Measurements from ENCODE around the gene MT4.

The MT4 gene

GRCh38 chr16:56539656-56540055, 25.2 kb upstream of the MT4 start:
- ChIA-PET POLR2A (no interaction called here), CTCF (no interaction called here)
- TF ChIP-seq CTCF (IDR thresholded peaks at IDR 0.05; ENCODE audit: control extremely low read depth, extremely low read depth, low read depth, missing control alignments): no peak
- DNase-seq (ENCODE audit: extremely low spot score): no peak

GRCh38 chr16:56542039-56542438, 22.8 kb upstream of the MT4 start:
- no peak for DNase-seq (ENCODE audit: extremely low spot score)
- TF ChIP-seq CTCF (IDR thresholded peaks at IDR 0.05; ENCODE audit: control extremely low read depth, extremely low read depth, low read depth, missing control alignments): no peak
- CTCF ChIA-PET: interaction anchor here (1.5 kb wide), 1 partner anchor 16 kb away, joined by 3 read pairs; no protein-coding TSS in a partner anchor
- POLR2A ChIA-PET: no interaction called here

DNA sequence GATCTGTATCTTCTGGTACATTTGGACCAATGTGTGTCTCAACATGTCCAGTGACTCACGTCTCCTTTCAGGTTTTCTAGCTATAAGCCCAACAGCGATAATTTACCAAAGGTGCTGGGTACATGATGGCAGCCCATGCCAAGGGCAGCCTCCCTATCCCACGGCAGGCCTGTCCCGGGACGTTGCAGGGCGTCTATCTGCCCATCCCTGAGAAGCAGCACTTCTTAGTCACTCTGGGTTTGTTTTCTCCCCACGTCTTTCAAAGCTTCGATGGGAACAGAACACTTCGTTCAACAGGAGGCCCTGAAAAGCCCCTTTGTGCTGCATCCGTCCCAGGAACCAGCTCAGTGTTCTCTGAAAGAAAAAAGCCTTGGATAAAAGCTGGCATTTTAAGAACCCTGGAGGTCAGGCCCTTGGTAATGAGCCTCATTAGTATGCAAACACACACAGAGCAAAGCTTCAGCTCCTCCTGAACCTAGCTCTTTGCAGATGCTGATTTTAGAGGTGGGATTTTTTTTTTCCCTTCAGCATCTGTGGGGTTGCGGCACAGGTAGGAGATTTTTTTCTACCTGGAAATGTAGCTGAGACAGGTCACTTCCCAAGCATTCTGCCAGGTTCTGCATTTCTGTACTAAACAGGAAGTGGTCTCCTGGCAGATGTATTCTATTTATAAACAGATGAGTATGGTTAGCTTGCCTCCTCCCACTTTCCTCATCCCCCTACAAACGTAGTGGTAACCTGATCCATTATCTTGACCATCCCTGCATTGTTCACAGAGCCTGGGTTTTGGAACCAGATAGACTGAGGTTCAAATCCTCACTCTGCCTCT, 17.5 kb upstream of the MT4 start:
- CTCF ChIA-PET: interaction anchor here (0.8 to 1.5 kb wide), 6 partner anchors 14 to 292 kb away, joined by 3 to 4 read pairs (median 3); no protein-coding TSS in a partner anchor
- POLR2A ChIA-PET: no interaction called here

DNA sequence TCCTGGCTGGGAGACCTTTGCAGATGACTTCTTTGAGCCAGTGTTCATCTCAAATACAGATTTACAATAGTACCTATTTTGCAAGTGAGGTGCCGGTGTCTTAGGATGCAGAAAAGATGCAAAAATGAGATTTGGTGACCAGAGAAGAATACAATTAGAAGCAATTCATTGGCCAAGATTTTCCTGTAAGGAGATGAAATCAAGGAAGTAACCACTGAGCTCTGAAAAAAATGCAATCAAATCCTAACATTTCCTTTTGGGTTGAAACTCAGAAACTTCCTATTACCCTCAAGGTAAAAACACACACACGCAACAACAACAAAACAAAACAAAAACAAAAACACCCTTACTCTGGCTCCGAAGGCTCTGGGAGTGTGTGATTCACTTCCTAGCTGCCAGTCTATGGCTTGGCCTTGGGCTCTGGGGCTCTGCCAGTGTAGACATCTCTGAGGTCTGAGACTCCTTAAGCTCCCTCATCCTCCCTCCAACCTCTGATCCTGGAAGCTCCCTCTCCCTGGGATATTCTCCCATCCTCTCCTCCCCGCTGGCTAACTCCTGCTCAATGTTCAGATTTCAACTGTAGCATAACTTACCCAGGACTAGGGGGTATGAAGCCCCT, 16.8 kb upstream of the MT4 start:
- DNase-seq (ENCODE audit: extremely low spot score): no peak
- no peak for TF ChIP-seq CTCF (IDR thresholded peaks at IDR 0.05; ENCODE audit: control extremely low read depth, extremely low read depth, low read depth, missing control alignments)
- CTCF ChIA-PET: interaction anchor here (0.9 to 1.3 kb wide), 3 partner anchors 14 to 95 kb away, joined by 3 to 4 read pairs (median 3); no protein-coding TSS in a partner anchor
- POLR2A ChIA-PET: no interaction called here

More for the DNA sequence above, 17.5 kb upstream of the MT4 start:
- no peak for TF ChIP-seq CTCF (IDR thresholded peaks at IDR 0.05; ENCODE audit: control extremely low read depth, extremely low read depth, low read depth, missing control alignments)
- DNase-seq (ENCODE audit: extremely low spot score): no peak

- DNase-seq (ENCODE audit: extremely low spot score): no peak
- TF ChIP-seq CTCF (IDR thresholded peaks at IDR 0.05; ENCODE audit: control extremely low read depth, extremely low read depth, low read depth, missing control alignments): no peak
- ChIA-PET CTCF (interaction anchor here (2.3 kb wide), 1 partner anchor 28 kb away, joined by 6 read pairs; no protein-coding TSS in a partner anchor), POLR2A (no interaction called here)
These were observed 15.7 kb upstream of the MT4 start for GRCh38 chr16:56549161-56549560.

GRCh38 chr16:56549744-56550385, 15.0 kb upstream of the MT4 start:
- TF ChIP-seq CTCF (IDR thresholded peaks at IDR 0.05; ENCODE audit: control extremely low read depth, extremely low read depth, low read depth, missing control alignments): no peak
- DNase-seq (ENCODE audit: extremely low spot score): no peak
- ChIA-PET POLR2A (no interaction called here), CTCF (interaction anchor here (2.3 kb wide), 1 partner anchor 27 kb away, joined by 6 read pairs; no protein-coding TSS in a partner anchor)
